ENCODE results near the gene CHMP5.

The CHMP5 gene

DNA sequence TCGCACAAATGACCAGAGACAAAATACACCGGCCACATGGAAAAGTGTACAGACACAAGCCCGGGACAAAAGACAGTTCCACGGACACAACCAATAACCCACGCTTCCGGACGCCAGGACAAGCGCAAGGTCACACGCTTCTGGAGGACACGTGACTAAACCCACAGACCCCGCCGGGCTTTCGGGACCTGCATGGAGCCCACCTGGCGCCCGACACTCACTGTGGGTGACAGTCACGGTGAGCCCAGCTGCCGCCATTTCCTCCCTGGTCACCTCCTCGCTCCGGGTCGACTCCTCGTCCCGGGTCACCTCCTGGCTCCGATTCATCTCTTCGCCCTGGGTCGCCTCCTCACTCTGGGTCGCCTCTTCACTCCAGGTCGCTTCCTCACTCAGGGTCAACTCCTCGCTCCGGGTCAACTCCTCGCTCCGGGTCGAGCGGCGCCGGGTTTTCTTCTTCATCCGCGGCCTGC lies 811 bp upstream of the CHMP5 start:
- H3K9ac ChIP-seq (ENCODE audit: insufficient read length, low read depth): peak overlapping the region; percentile 97
- peaks cover 68% of the 10 kb centered on the region for H3K36me3 ChIP-seq (ENCODE audit: insufficient read depth, insufficient read length, low read length)
- no peaks in the 10 kb centered on the region for H3K4me1 ChIP-seq (ENCODE audit: insufficient read depth, insufficient read length)
- H3K27me3 ChIP-seq (ENCODE audit: insufficient read depth, insufficient read length): no peaks in the 10 kb centered on the region
- no peak for DNase-seq (ENCODE audit: low read depth, low spot score)
- TF ChIP-seq YY1 (IDR thresholded peaks at IDR 0.05; ENCODE audit: insufficient read depth, insufficient read length) (peak; percentile 11), SUZ12 (IDR thresholded peaks at IDR 0.05; ENCODE audit: extremely low read depth, insufficient read depth, insufficient read length) (no peak)
- H3K9me3 ChIP-seq (ENCODE audit: insufficient read depth, low read length): no peaks in the 10 kb centered on the region
- peak overlapping the region; percentile 100 for H3K4me3 ChIP-seq (ENCODE audit: insufficient read length, low read depth)

- H3K9me3 ChIP-seq (ENCODE audit: insufficient read depth, low read length): no peaks in the 10 kb centered on the region
- TF ChIP-seq SUZ12 (IDR thresholded peaks at IDR 0.05; ENCODE audit: extremely low read depth, insufficient read depth, insufficient read length): no peak
- TF ChIP-seq ZNF274 (IDR thresholded peaks at IDR 0.05; ENCODE audit: low read depth, low read length): no peak
- no peak for TF ChIP-seq YY1 (IDR thresholded peaks at IDR 0.05; ENCODE audit: insufficient read depth, insufficient read length)
- H3K4me3 ChIP-seq (ENCODE audit: insufficient read length, low read depth): peak overlapping the region; percentile 95
- H3K27me3 ChIP-seq (ENCODE audit: insufficient read depth, insufficient read length): no peaks in the 10 kb centered on the region
- H3K36me3 ChIP-seq (ENCODE audit: insufficient read depth, insufficient read length, low read length): peaks cover 64% of the 10 kb centered on the region
- no peak for DNase-seq (ENCODE audit: low read depth, low spot score)
- H3K9ac ChIP-seq (ENCODE audit: insufficient read length, low read depth): peak overlapping the region; percentile 98
- H3K4me1 ChIP-seq (ENCODE audit: insufficient read depth, insufficient read length): no peaks in the 10 kb centered on the region
Observed at GRCh38 chr9:33265211-33265865, 489 bp downstream of the CHMP5 start.

GRCh38 chr9:33267151-33267767 lies 2.4 kb downstream of the CHMP5 start:
- Histone ChIP-seq H3K27me3 (ENCODE audit: insufficient read depth, insufficient read length) (no peaks in the 10 kb centered on the region), H3K9ac (ENCODE audit: insufficient read length, low read depth) (no peak overlapping the region), H3K36me3 (ENCODE audit: insufficient read depth, insufficient read length, low read length) (peaks cover 61% of the 10 kb centered on the region), H3K4me1 (ENCODE audit: insufficient read depth, insufficient read length) (no peaks in the 10 kb centered on the region), H3K4me3 (ENCODE audit: insufficient read length, low read depth) (no peak overlapping the region), H3K9me3 (ENCODE audit: insufficient read depth, low read length) (no peaks in the 10 kb centered on the region)
- DNase-seq (ENCODE audit: low read depth, low spot score): no peak
- TF ChIP-seq ZNF274 (IDR thresholded peaks at IDR 0.05; ENCODE audit: low read depth, low read length): no peak
- TF ChIP-seq SUZ12 (IDR thresholded peaks at IDR 0.05; ENCODE audit: extremely low read depth, insufficient read depth, insufficient read length): no peak
- no peak for TF ChIP-seq YY1 (IDR thresholded peaks at IDR 0.05; ENCODE audit: insufficient read depth, insufficient read length)

DNA sequence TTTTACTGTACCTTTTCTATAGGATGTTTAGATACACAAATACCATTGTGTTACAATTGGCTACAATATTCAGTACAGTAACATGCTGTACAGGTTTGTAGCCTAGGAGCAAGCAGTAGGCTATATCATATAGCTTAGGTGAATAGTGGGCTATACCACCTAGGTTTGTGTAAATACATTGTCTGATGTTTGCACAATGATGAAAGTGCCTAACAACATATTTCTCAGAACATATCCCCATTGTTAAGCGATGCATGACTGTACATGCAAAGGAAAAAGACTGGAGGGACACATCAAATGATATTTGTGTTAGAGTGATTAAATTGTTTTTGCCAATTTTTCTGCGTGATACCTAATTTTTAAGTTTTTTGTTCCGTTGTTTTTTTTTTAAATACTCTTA lies 5.3 kb downstream of the CHMP5 start:
- Histone ChIP-seq H3K27me3 (ENCODE audit: insufficient read depth, insufficient read length) (no peaks in the 10 kb centered on the region), H3K9me3 (ENCODE audit: insufficient read depth, low read length) (no peaks in the 10 kb centered on the region), H3K4me3 (ENCODE audit: insufficient read length, low read depth) (no peak overlapping the region), H3K36me3 (ENCODE audit: insufficient read depth, insufficient read length, low read length) (peaks cover 70% of the 10 kb centered on the region), H3K9ac (ENCODE audit: insufficient read length, low read depth) (no peak overlapping the region), H3K4me1 (ENCODE audit: insufficient read depth, insufficient read length) (no peaks in the 10 kb centered on the region)
- TF ChIP-seq SUZ12 (IDR thresholded peaks at IDR 0.05; ENCODE audit: extremely low read depth, insufficient read depth, insufficient read length) (no peak), YY1 (IDR thresholded peaks at IDR 0.05; ENCODE audit: insufficient read depth, insufficient read length) (no peak), ZNF274 (IDR thresholded peaks at IDR 0.05; ENCODE audit: low read depth, low read length) (no peak)
- DNase-seq (ENCODE audit: low read depth, low spot score): no peak

GRCh38 chr9:33272061-33272460 lies 7.2 kb downstream of the CHMP5 start:
- no peak for TF ChIP-seq YY1 (IDR thresholded peaks at IDR 0.05; ENCODE audit: insufficient read depth, insufficient read length)
- no peak for TF ChIP-seq ZNF274 (IDR thresholded peaks at IDR 0.05; ENCODE audit: low read depth, low read length)
- no peak for TF ChIP-seq SUZ12 (IDR thresholded peaks at IDR 0.05; ENCODE audit: extremely low read depth, insufficient read depth, insufficient read length)
- H3K36me3 ChIP-seq (ENCODE audit: insufficient read depth, insufficient read length, low read length): peaks cover 74% of the 10 kb centered on the region
- H3K4me1 ChIP-seq (ENCODE audit: insufficient read depth, insufficient read length): no peaks in the 10 kb centered on the region
- H3K9ac ChIP-seq (ENCODE audit: insufficient read length, low read depth): no peak overlapping the region
- no peaks in the 10 kb centered on the region for H3K9me3 ChIP-seq (ENCODE audit: insufficient read depth, low read length)
- no peak for DNase-seq (ENCODE audit: low read depth, low spot score)
- H3K27me3 ChIP-seq (ENCODE audit: insufficient read depth, insufficient read length): no peaks in the 10 kb centered on the region
- H3K4me3 ChIP-seq (ENCODE audit: insufficient read length, low read depth): no peak overlapping the region

GRCh38 chr9:33273266-33273971 lies 8.6 kb downstream of the CHMP5 start:
- H3K36me3 ChIP-seq (ENCODE audit: insufficient read depth, insufficient read length, low read length): peaks cover 75% of the 10 kb centered on the region

GRCh38 chr9:33273972-33274328 lies 9.1 kb downstream of the CHMP5 start:
- peaks cover 75% of the 10 kb centered on the region for H3K36me3 ChIP-seq (ENCODE audit: insufficient read depth, insufficient read length, low read length)
- TF ChIP-seq ZNF274 (IDR thresholded peaks at IDR 0.05; ENCODE audit: low read depth, low read length) (no peak), SUZ12 (IDR thresholded peaks at IDR 0.05; ENCODE audit: extremely low read depth, insufficient read depth, insufficient read length) (no peak)
- H3K4me1 ChIP-seq (ENCODE audit: insufficient read depth, insufficient read length): no peaks in the 10 kb centered on the region
- DNase-seq (ENCODE audit: low read depth, low spot score): no peak
- H3K27me3 ChIP-seq (ENCODE audit: insufficient read depth, insufficient read length): no peaks in the 10 kb centered on the region
- no peak overlapping the region for H3K4me3 ChIP-seq (ENCODE audit: insufficient read length, low read depth)
- no peaks in the 10 kb centered on the region for H3K9me3 ChIP-seq (ENCODE audit: insufficient read depth, low read length)
- H3K9ac ChIP-seq (ENCODE audit: insufficient read length, low read depth): no peak overlapping the region

More at GRCh38 chr9:33273266-33273971, 8.6 kb downstream of the CHMP5 start:
- Histone ChIP-seq H3K9me3 (ENCODE audit: insufficient read depth, low read length) (no peaks in the 10 kb centered on the region), H3K27me3 (ENCODE audit: insufficient read depth, insufficient read length) (no peaks in the 10 kb centered on the region), H3K4me3 (ENCODE audit: insufficient read length, low read depth) (no peak overlapping the region), H3K4me1 (ENCODE audit: insufficient read depth, insufficient read length) (no peaks in the 10 kb centered on the region), H3K9ac (ENCODE audit: insufficient read length, low read depth) (no peak overlapping the region)
- TF ChIP-seq ZNF274 (IDR thresholded peaks at IDR 0.05; ENCODE audit: low read depth, low read length) (no peak), SUZ12 (IDR thresholded peaks at IDR 0.05; ENCODE audit: extremely low read depth, insufficient read depth, insufficient read length) (no peak), YY1 (IDR thresholded peaks at IDR 0.05; ENCODE audit: insufficient read depth, insufficient read length) (no peak)
- DNase-seq (ENCODE audit: low read depth, low spot score): no peak
